Measurements from ENCODE around the gene APOL2.
"Not testable (repeated sequence)": the region's sequence is repeated elsewhere in the genome, so short reads cannot be mapped to it uniquely, and the experiment has no call there.

The APOL2 gene

GRCh38 chr22:36225333-36225922 is 13.9 kb downstream of the APOL2 start:
- in situ Hi-C loops (cut with HindIII; ENCODE audit: low sequenced_read_pairs): no loop called here

DNA sequence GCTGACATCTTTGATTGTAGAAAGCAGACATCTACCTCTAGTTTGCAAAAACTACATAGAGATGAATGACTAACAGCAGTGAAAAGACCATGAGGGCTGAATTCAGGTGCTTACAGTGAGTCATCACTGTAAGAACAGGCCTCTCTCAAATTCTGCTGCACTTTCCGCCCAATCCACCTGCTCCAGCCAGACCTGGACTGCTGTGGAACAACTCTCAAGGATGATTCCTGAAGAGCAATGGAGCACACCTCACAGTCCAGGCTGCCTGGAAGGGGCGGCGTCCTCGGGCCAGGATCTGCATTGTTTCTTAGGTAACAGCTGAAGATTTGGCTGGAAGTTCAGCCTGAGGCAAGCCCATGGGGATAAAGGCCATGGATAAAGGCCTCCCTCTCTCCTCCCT is 15.1 kb downstream of the APOL2 start:
- in situ Hi-C loops (cut with HindIII; ENCODE audit: low sequenced_read_pairs): no loop called here

- in situ Hi-C loops (cut with HindIII; ENCODE audit: low sequenced_read_pairs): no loop called here
These were observed 15.8 kb downstream of the APOL2 start for GRCh38 chr22:36223504-36223903.

GRCh38 chr22:36222887-36223450 is 16.4 kb downstream of the APOL2 start:
- in situ Hi-C loops (cut with HindIII; ENCODE audit: low sequenced_read_pairs): no loop called here

DNA sequence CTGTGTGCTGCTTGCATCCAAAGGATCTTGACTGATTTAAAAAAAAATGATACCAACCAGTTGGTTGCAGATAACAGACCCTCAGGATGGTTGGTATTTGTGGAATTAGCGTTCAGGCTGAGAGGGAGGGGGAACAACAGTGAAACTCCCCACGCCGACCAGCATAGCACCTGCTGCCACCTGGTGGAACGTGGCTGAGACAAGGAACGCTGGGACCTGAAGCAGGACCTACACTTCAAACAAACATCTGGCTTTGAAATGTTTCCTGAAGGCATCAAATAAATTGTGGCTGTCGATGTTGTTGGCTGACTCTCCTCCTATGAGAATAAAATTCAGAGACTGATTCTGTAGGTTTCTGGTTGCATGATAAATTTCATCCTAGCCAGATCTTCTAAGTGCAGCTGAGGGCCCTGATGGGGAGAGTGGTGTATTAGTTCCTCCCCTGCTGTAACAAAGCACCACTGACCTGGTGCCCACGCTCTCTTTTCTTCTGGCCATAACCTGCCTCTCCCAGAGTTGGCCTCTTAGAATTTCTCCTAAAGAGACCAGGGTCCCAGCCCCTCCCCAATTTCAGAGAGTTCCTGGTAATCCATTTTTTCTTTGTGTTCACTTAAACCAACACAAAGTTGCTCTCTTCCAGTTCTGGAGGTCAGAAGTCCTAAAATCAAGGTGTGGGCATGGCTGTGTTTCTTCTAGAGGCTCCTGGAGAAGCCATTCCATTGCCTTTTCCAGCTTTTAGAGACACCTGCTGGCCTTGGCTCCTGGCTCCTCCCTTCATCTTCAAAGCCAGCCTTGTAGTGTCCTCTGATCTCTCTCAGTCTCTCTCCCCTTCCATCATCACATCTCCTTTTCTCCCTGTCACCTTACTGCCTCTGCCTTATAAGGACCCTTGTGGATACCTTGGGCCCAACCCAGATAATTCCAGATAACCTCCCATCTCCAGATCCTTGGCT is 17.3 kb downstream of the APOL2 start:
- in situ Hi-C loops (cut with HindIII; ENCODE audit: low sequenced_read_pairs): no loop called here

- in situ Hi-C loops (cut with HindIII; ENCODE audit: low sequenced_read_pairs): no loop called here
These were observed 18.8 kb downstream of the APOL2 start for GRCh38 chr22:36220451-36220921.

- in situ Hi-C loops (cut with HindIII; ENCODE audit: low sequenced_read_pairs): no loop called here
These were observed 20.6 kb downstream of the APOL2 start for GRCh38 chr22:36218648-36219193.

- in situ Hi-C loops (cut with HindIII; ENCODE audit: low sequenced_read_pairs): no loop called here
These were observed 23.3 kb downstream of the APOL2 start for GRCh38 chr22:36215981-36216380.

DNA sequence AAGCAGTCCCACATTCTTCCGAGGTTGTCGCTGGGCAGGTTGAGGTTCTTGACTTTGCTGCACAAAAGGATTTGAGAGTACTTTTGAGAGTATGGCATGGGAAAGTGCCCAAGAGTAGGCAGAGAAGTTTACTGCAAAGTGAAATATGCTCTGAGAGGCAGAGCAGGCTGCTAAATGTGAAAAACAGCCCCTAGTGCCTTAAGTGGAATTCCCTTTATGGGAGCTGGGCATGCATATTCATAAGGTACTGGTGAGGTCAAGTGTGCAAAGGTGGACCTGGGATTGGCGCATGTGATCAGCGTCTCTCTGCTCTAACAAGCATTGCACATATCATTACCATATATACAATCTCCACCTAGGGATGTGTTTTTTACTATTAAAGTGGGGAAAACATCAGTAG is 25.7 kb downstream of the APOL2 start:
- in situ Hi-C loops (cut with HindIII; ENCODE audit: low sequenced_read_pairs): no loop called here

GRCh38 chr22:36212901-36213300 is 26.4 kb downstream of the APOL2 start:
- in situ Hi-C loops (cut with HindIII; ENCODE audit: low sequenced_read_pairs): no loop called here

- in situ Hi-C loops (cut with HindIII; ENCODE audit: low sequenced_read_pairs): no loop called here
These were observed 28.0 kb downstream of the APOL2 start for GRCh38 chr22:36211237-36211861.

GRCh38 chr22:36210224-36210623 is 29.1 kb downstream of the APOL2 start:
- in situ Hi-C loops (cut with HindIII; ENCODE audit: low sequenced_read_pairs): no loop called here

DNA sequence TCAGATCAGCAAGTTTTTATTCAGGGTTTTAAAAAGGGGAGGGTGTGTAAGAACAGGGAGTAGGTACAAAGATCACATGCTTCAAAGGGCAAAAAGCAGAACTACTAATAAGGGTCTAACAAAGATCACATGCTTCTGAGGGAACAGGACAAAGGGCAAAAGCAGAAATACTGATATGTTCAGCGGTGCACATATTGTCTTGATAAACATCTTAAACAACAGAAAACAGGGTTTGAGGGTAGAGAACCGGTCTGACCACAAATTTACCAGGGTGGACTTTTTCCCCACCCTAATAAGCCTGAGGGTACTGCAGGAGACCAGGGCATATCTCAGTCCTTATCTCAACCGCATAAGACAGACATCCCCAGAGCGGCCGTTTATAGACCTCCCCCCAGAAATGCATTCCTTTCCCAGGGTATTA is 29.8 kb downstream of the APOL2 start:
- in situ Hi-C loops (cut with HindIII; ENCODE audit: low sequenced_read_pairs): not testable (repeated sequence)

DNA sequence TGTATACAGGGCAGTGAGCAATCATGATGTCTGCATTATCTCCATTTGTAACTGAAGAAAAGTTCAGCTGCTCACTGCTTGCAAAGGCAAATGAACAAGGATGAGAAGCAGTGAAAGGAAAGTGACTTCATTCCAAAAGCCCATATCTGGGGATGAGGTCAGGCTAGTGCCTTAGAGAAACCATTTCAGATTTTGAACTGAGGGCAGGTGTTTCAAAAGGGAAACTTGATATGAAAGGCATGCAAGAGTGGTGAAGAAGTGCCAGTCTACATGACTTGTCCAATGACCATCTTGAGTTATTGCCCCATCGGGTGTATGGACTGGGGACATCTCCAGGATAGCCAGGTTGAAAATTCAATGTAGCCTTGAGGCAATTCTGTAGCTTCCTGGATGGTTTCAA is 30.4 kb downstream of the APOL2 start:
- in situ Hi-C loops (cut with HindIII; ENCODE audit: low sequenced_read_pairs): no loop called here

DNA sequence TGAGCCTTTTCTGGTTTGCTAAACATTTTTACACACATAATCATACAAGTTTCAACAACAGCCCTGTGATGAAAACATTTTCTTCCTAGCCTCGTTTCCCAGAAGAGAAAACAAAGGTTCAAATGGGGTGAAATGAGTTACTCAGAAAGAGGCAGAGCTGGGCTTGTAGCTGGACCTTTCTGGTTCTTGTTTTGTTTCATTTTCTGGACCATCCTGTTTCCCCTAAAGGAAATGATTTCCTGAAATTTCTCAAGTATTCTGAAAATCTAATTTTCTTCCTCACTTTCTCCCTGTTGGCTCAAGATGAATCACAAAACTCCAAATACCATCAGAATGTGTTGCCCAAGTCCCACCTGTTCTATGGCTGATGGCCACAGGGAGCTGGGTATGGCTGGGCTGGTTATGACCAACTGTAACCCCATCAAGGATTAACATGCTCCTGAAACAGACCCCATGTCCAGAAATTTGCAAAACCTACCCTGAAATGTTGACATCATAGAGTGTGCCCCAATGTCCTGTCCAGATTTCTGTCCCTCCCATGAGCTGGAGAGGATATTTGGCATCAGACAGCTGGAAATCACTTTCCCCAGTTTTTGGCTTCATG is 31.1 kb downstream of the APOL2 start:
- in situ Hi-C loops (cut with HindIII; ENCODE audit: low sequenced_read_pairs): no loop called here

DNA sequence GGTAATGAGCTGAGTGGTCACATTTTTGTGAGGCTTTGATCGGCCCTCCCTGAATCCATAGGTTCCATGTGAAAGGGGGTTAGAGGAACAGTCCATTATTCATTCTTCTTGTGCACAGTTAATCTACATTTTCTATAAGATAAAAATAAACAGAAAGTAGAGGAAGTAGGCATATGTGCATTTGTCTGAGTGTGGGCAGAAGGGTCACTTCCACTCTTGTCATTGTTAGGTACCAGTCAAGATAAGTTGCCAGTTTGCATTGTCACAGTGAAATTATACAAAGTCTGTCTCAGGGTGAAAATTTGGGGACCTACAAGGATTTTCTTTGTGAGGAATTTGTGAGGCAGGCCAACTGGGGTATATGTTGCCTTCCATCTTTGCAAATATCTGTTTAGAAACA is 33.1 kb downstream of the APOL2 start:
- in situ Hi-C loops (cut with HindIII; ENCODE audit: low sequenced_read_pairs): no loop called here

DNA sequence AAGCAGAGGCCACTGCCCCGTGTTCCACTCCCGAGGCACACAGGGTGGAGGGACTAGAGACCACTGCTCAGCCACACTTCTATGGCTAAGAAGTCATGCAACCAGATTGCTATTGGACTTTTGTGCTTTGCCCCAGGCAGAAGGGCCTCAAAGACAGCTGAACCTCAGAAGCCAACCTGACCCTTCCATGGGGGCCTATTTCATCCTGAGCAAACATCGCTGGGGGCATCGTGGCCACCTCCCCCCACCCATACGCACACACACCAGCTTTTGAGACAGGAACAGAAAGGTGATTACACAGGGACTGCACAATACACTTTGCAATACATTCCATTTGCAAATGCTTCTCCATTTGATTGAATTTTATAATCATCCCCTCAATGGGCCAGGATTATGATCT is 33.8 kb downstream of the APOL2 start:
- in situ Hi-C loops (cut with HindIII; ENCODE audit: low sequenced_read_pairs): not testable (repeated sequence)

DNA sequence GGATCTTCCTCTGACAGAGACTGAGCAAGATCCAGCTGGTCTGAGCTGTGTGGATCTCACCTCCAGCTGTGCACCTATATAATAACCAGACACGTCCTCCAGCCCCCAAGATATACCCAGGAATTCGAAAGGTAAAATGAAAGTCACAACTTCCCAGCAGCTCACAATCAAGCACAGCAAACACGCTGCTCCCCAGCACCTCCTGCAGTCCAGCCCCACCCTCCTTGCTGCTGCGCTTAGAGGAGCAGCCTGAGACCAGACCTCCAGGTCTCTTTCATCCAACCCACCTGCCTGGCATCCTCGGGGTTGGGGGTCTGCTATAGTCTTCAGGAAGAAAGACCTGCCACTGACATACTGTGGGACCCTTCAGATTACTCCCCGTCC is 34.7 kb downstream of the APOL2 start:
- in situ Hi-C loops (cut with HindIII; ENCODE audit: low sequenced_read_pairs): no loop called here

- in situ Hi-C loops (cut with HindIII; ENCODE audit: low sequenced_read_pairs): no loop called here
These were observed 35.2 kb downstream of the APOL2 start for GRCh38 chr22:36204001-36204631.

DNA sequence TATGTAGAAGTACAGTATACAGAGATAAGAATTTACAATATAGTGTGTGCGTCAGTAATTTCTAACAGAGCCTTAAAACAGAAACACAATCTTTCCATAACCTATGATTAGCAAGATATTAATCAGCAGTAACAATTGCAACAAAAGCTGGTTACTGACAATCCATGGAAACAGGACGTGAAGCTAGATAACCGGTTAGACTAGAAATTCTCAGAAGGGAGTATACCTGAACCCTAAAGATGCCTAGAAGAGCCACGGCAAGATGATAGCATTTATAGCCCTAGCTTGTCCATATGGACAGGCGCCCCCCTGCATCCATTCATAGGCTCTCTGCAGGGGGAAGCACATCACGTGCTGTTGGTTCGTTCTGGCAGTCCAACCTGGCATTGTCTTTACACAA is 35.9 kb downstream of the APOL2 start:
- in situ Hi-C loops (cut with HindIII; ENCODE audit: low sequenced_read_pairs): not testable (repeated sequence)

All from endothelial cell of hepatic sinusoid (primary cell).